IPS-18c (cell line): Measurements from ENCODE around the gene FABP1.

Experiments used
- H3K4me3 ChIP-seq: 2 replicates; pipeline ENCODE4 v1.7.0; 2013; ENCODE audit warnings: low read depth, mild to moderate bottlenecking, low read length, moderate library complexity; ENCODE audit not compliant: insufficient read depth
- H3K9me3 ChIP-seq: one replicate; pipeline ENCODE4 v1.6.1; 2013; ENCODE audit warnings: mild to moderate bottlenecking, low read length, moderate library complexity; ENCODE audit not compliant: control insufficient read depth, insufficient read depth

FABP1 gene

DNA sequence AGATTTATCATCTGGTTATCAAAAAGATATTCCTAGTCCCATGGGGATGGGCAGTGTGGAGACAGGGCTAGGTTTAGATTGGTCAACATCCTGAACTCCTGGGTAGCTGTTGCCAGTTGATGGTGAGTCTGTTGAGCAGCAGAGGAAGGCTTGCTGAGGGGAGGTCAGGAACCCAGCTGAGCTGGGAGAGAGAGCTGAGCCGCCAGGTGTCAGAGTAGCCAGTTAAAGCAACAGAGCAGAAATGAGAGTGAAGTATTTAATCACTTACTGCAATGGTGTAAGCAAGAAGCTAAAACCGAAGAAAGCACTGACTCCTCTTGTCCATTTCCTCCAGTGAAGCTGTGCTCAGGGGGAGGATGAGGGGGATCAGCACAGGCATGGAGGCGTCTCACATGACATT lies 30.7 kb downstream of the FABP1 start:
- no peak overlapping the region for H3K4me3 ChIP-seq
- no peaks in the 10 kb centered on the region for H3K9me3 ChIP-seq

DNA sequence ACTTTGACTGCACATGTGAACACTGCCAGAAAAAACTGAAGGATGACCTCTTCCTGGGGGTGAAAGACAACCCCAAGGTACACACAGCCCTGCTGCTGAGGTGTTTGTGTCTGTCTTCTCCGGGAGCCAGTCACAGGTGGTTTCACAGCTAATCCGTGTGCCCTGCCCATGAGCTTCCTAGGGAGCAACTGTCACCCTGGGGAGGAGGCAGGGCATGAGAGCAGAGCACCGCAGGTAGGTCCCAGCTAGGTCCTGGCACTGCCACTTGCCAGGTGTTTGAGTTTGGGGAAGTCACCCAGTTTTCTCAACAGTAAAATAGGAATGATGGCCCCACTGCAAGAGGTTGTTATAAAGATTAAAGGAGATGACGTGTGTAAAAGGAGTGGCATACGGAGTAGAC lies 31.2 kb downstream of the FABP1 start:
- Histone ChIP-seq H3K9me3 (no peaks in the 10 kb centered on the region), H3K4me3 (no peak overlapping the region)

DNA sequence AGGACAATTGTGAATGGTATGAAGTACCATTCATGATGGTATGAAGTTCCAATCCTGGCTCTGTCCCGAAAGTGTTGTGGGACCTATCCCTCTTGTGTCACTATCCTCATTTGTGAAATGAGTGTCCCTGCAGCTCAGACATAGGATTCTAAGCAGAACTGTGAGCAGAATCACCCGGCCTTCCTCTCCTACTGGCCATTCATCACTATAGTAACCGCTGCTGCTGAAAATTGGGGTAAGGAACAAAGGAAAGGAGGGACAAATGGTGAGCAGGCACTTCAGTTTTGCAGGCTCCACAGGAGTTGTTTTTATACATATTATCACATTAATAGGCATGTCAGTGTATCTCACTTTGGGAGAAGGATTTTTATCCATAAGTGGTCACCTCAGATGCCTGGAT lies 32.8 kb downstream of the FABP1 start:
- H3K4me3 ChIP-seq = no peak overlapping the region
- no peaks in the 10 kb centered on the region for H3K9me3 ChIP-seq

DNA sequence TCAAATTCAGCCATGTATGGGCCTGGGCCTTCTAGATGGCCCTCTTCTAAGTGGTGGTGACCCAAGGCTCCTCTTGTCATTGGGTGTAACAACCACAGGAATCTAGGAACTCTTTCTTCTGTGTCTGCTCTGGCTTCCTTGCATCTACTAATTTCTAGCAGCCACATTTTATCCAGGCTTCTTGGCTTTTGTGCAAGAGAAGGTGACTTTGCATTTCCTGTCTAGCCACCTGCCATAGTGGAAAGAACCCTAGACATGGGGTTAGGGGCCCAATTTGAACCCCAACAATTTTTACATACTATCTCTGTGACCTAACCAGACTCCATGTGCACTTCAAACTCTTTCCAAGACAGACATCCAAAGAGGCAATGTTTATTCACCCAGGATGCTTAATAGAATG lies 35.1 kb downstream of the FABP1 start:
- no peak overlapping the region for H3K4me3 ChIP-seq
- peaks cover 2% of the 10 kb centered on the region for H3K9me3 ChIP-seq

DNA sequence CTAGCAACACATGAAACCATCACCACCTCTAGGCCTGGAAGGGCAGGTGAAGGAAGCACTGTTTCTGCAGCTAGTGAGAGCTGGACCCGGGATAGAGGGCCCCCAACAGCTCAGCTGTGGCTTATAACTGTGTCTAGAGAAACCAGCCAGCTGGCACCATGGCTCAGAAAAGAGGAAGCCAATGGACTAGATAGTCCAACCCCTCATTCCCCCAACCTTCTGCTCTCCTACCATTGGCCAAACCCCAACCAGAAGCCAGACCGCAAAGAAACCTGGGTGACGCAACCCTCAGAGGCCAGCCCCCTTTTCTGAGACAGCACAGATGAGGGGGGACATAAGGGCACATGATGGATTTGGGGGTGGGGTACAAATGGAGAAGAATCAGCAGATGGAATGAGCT lies 35.9 kb downstream of the FABP1 start:
- Histone ChIP-seq H3K9me3 (peaks cover 2% of the 10 kb centered on the region), H3K4me3 (no peak overlapping the region)

DNA sequence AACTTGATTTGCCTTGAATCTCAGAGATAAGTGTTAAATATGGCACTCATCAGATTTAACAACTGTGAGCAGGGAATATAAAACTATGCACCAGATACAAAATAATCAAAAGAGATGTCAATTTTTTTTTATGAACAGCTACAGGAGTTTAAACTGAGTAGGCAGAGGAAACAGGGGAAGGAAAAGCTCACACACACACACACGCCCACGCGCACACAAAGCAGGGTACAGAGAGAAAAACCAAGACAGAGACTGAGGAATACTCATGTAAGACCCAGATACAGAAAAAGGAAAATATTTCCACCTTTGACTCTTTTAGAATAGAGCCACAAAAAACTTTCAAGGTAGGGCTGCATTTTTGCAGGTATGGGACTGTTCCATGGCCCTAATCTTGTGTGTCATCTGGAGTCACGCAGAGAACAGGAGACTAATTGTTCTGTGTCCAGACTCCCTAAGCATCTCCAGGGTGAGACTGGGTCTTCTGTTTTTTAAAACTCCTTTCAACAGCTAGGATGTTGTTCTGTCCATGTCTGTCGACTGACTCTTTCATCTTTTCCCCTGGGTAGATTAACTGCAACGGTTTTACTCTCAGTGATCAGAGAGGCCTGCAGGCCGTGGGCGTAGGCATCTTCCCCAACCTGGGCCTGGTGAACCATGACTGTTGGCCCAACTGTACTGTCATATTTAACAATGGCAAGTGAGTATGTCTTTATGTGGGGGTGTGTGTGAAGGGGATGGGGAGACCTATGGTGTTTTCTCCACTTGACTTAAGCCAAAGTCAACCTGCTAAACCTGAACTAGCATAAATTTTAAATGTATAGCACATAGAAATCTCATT lies 37.2 kb downstream of the FABP1 start:
- Histone ChIP-seq H3K9me3 (peaks cover 2% of the 10 kb centered on the region), H3K4me3 (no peak overlapping the region)

DNA sequence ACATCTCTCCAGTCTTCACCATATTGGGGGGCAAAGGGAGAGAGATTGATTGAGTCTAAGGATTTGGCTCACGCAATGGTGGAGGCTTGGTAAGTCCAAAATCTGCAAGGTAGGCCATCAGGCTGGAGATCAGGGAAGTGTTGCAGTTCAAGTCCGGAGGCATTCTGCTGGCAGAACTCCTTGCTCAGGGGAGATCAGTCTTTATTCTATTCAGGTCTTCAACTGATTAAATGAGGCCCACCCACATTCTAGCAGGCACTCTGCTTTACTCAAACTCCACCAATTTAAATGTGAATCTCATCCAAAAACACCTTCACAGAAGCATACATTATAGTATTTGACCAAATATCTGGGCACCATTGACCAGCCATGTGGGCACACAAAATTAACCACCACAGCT lies 38.9 kb downstream of the FABP1 start:
- Histone ChIP-seq H3K4me3 (no peak overlapping the region), H3K9me3 (peaks cover 2% of the 10 kb centered on the region)

DNA sequence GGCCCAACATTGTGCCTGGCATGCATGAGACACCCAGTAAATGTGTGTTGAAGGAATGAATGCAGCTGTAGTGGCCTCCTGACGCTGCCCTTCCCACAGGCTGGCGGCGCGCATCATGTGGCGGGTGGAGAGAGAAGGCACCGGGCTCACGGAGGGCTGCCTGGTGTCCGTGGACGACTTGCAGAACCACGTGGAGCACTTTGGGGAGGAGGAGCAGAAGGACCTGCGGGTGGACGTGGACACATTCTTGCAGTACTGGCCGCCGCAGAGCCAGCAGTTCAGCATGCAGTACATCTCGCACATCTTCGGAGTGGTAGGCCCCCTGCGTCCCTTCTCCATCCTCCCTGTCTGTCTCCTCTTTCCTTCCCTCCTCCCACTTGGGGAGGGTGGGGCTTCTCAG lies 40.1 kb downstream of the FABP1 start:
- Histone ChIP-seq H3K9me3 (peaks cover 2% of the 10 kb centered on the region), H3K4me3 (no peak overlapping the region)

DNA sequence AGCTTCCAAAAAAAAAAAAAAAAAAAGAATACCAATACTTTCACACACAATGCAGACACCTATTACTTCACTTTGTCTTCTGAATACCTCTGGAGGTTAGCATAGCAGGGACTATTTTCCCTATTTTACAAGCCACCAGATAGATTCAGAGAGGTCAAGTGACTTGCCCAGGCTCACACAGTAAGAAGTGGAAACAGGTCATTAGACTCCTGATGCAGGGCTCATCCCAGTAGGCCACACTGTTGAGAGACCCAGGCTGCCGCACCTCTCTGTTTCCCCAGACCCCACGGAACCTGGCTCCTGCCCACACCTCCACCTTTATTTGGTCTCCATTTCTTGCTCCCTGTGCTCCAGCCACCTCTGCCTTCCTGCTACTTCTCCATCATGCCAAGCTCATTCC lies 40.8 kb downstream of the FABP1 start:
- Histone ChIP-seq H3K4me3 (no peak overlapping the region), H3K9me3 (peaks cover 2% of the 10 kb centered on the region)

DNA sequence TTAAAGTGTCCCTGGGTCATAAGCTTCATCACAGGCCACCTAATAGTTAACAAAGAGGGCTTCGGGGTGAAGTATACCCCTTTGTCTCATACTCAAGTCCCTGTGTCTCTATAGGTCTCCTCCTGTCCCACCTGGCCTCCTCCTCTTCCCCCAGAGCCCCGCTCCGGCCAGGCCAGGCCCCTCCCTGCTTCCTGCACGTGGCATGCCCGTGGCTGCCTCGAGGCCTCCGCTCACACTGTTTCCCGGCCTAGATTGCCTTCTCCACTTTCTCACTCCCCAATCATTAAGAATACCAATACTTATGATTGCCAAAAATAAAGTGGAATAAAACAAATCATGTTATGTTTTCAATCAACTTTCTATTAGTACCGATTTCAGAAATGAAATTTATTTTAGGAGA lies 41.5 kb downstream of the FABP1 start:
- peaks cover 2% of the 10 kb centered on the region for H3K9me3 ChIP-seq
- no peak overlapping the region for H3K4me3 ChIP-seq

DNA sequence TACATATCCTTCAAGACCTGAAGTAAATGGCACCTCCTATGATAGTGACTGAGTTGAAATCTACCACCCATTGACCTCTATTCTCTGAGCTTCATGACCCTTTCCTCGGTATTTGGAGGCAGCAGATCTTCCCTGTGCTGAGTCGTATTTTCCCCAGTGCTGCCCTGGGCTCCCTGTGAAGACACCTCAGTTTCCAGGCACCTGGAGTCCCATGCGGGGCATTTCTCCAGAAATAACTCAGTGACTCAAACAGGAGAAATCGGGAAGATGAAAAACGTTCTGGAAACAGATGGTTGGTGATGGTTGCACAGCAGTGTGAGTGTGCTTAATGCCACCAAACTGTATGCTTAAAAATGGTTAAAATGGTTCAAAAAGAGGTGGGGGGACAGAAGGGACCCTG lies 42.3 kb downstream of the FABP1 start:
- no peak overlapping the region for H3K4me3 ChIP-seq
- H3K9me3 ChIP-seq = peaks cover 2% of the 10 kb centered on the region

DNA sequence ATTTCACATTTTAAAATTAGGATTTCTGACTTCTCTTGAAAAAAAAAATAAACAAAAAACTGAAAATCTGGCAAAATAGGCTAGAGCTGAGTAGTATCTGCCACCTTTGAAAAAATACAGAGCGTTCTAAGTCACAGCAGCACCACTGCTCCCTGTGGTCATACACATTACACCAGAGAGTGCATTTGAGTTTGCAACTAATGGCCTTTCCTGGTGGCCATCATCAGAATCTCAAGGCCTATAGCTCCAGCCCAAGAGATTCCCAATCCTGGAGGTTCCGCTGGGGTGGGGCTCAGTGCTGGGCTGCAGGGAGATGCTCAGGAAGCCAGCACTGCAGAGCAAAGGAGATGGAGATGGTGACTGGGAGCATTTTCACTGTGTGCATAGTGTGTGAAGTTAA lies 42.8 kb downstream of the FABP1 start:
- H3K4me3 ChIP-seq = no peak overlapping the region

DNA sequence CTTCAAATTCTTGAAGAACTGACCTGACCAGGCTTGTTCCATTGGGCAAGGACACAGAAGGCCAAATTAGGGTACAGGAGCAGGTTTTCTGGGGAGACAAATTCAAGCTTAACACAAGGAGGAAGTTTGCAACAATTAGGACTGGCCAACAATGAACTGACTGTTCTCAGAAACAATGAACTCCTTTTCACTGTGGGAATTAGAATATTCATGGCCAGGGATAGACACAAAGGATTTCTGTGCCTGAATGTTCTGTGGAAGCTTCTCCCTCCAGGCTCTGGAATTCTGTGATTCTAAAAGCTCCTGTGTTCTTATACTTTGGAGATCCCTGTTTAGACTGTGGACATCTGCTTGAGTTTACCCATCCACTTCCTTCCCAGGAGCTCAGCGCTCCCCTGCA lies 45.1 kb downstream of the FABP1 start:
- Histone ChIP-seq H3K9me3 (no peaks in the 10 kb centered on the region), H3K4me3 (no peak overlapping the region)

More for the DNA sequence above, 42.8 kb downstream of the FABP1 start:
- peaks cover 2% of the 10 kb centered on the region for H3K9me3 ChIP-seq

DNA sequence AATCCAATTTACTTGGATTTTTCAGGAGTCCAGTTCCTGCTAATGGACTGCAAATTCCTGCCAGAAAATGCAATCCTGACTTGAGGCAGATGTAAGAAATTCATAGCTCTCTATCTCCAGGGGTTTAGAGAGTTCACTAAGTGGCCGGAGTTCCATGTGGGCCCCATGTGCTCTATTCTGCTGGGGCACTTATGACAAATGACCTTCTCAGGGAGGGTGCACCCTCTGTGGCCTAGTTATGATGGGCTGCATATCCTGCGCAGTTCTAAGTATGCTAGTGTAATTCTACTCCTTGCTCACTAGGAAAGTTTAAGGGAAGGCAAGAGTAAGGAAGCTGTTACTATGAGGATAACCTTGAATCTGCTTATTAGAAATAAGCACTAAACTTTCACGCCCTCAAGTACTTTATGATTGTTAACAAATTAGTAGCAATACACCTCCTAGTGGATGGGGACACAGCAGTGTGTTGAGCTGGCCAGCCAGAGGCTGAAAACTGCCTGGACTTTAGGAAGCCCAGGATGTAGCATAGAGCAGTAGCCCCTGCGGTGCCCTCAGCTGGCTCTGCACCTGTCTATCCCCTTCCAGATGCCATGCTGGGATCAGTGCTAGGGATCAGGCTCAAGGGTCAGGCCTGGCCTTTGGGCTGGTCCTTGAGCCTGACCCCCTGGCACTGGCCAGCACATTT lies 45.8 kb downstream of the FABP1 start:
- no peaks in the 10 kb centered on the region for H3K9me3 ChIP-seq
- no peak overlapping the region for H3K4me3 ChIP-seq

DNA sequence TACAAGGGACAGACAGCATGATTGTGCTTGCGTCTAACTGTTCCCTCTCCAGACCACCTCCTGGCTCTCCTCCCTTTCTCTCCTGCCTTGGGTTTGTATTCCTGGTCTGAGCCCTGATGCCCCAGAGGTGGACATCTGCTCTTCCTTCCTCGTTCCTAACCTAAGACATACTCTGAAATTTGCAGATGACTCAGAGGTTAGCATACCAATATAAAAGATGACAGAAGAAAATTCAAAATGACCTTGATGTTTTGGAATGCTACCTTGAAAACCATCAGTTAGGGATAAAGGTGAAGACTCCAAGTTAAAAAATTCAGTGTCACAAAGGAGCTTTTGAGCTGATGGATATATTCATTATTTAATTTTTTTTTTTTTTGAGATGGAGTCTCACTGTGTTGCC lies 47.3 kb downstream of the FABP1 start:
- Histone ChIP-seq H3K4me3 (no peak overlapping the region), H3K9me3 (no peaks in the 10 kb centered on the region)

DNA sequence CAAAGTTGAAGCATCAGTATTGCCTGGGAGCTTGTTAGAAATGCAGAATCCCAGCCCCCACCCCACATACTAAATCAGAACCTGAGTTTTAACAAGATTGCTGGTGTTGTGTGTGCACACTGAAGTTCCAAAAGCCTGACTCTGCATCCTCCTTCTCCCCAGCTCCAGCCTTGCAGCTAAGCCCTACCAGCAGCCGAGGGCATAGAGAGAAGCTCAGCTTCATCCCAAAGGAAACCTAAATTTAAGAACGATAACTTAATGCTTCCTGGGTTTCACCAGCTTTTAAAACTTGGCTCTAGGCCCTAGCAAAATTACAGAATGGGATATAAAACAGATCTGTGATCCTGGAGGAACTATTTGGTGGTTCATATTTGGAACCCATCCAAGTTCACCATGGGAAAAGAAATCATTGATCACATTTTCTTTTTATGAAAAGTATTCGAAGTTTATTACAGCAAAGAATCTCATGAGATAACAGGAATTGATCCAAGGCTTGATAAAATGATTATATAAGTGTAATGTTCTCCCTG lies 49.2 kb downstream of the FABP1 start:
- Histone ChIP-seq H3K9me3 (no peaks in the 10 kb centered on the region), H3K4me3 (no peak overlapping the region)

DNA sequence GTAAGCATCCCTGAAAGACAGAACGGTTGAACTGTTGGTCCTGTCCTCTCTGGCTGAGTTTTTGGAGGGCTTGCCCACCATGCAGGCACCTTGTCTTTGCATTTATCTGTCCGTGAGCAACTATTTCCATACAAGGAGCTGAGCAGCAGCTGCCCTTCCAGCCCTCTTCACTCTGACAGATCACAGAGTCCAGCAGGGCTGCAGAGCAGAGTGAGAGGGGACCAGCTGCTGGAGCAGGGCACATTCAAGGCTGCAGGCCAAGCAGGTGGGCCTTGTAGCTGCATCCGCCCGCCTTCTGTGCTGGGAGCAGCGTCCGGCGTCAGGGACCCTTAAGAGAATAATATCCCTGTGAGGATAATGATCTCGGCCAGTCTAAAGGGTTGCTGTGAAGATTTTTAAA lies 50.8 kb downstream of the FABP1 start:
- H3K4me3 ChIP-seq = no peak overlapping the region
- no peaks in the 10 kb centered on the region for H3K9me3 ChIP-seq

DNA sequence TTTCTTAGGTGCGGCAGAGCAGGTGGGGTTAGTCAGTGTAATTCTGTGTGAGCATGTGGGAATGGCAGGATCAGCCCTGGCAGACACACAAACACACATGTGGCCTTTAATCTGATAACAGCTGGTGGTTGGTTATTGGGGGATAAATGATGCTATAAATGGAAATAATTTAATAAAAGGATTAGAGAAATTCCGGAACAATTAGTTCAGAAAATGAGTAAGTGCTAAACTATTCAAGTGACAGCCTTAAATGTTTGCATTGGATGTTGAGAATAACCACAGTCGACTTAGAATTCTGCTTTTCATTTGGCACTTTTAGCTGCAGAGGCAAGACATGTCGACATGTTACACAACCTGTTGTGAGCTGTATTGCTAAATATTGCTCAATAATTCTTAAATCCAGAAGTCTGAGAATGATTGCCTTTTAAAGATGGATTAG lies 53.0 kb downstream of the FABP1 start:
- Histone ChIP-seq H3K4me3 (no peak overlapping the region), H3K9me3 (no peaks in the 10 kb centered on the region)
